AG10803 (cell line): ENCODE results near the gene RAP1A.

ENCODE experiments used
- DNase-seq: peaks from one replicate; pipeline ENCODE4 v3.0.0; 2010; ENCODE audit warnings: low read depth
- H3K4me3 ChIP-seq: 2 replicates; pipeline ENCODE4 v1.5.1; 2011; ENCODE audit warnings: mild to moderate bottlenecking, low read length, control low read depth
- TF ChIP-seq, protein P1 (sequence below): conservative IDR thresholded peaks from 2 replicates; pipeline ENCODE4 v1.5.1; 2011; ENCODE audit warnings: mild to moderate bottlenecking, low read length, control low read depth, inconsistent platforms

RAP1A gene

GRCh38 chr1:111597426-111597825 is 22.2 kb upstream of the RAP1A start:
- no peak overlapping the region for H3K4me3 ChIP-seq
- TF ChIP-seq, protein P1, sequence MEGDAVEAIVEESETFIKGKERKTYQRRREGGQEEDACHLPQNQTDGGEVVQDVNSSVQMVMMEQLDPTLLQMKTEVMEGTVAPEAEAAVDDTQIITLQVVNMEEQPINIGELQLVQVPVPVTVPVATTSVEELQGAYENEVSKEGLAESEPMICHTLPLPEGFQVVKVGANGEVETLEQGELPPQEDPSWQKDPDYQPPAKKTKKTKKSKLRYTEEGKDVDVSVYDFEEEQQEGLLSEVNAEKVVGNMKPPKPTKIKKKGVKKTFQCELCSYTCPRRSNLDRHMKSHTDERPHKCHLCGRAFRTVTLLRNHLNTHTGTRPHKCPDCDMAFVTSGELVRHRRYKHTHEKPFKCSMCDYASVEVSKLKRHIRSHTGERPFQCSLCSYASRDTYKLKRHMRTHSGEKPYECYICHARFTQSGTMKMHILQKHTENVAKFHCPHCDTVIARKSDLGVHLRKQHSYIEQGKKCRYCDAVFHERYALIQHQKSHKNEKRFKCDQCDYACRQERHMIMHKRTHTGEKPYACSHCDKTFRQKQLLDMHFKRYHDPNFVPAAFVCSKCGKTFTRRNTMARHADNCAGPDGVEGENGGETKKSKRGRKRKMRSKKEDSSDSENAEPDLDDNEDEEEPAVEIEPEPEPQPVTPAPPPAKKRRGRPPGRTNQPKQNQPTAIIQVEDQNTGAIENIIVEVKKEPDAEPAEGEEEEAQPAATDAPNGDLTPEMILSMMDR = no peak
- peak; percentile 77 for DNase-seq

- TF ChIP-seq, protein P1 = no peak
- DNase-seq = no peak
- no peak overlapping the region for H3K4me3 ChIP-seq
Observed at GRCh38 chr1:111598544-111598943, 21.0 kb upstream of the RAP1A start.

GRCh38 chr1:111599781-111600693 is 19.6 kb upstream of the RAP1A start:
- DNase-seq = peak; percentile 9
- H3K4me3 ChIP-seq = no peak overlapping the region
- TF ChIP-seq, protein P1 = no peak

DNA sequence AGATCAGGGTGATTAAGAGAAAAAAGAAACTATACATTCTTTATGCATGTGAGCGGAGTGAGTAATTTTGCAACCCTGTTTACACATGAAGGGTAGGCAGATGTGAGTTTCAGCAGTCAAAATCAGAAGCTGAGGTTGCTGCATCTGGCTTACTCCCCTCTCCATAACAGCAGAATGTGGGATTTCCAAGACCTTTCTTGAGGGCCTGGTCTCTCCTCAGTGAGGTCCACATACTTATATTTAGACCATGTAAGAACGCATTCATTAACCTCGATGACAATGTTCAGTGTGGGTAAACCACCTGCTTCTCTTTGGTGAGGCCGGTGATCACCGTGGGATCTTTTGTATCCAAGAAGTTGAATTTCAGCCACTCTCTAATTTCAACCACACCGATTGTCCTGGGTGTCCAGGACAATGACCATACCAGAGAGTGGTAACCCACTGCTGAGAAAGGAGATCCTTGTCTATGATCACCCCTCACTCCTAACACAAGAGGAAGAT is 18.7 kb upstream of the RAP1A start:
- no peak overlapping the region for H3K4me3 ChIP-seq
- TF ChIP-seq, protein P1 = no peak
- DNase-seq = no peak

DNA sequence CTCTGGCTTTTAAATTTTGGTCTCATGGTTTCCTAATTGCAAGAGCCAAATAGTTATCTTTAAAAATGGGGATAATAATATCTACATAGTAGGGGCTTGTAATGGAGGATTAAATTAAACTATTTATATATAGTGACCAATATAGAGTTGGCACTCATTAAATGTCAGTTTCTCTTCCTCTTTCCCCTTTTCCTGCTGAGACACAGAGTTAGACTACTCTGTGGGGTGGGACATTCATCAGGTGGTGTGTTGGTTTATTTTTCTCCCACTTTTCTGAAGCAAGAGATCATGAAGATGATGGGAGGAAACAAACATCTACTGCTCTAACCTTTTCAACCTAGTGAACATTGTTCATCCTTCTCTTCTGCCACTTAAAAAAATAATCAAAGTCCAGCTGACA is 17.3 kb upstream of the RAP1A start:
- H3K4me3 ChIP-seq = no peak overlapping the region
- DNase-seq = no peak
- TF ChIP-seq, protein P1 = no peak

GRCh38 chr1:111602974-111603373 is 16.6 kb upstream of the RAP1A start:
- H3K4me3 ChIP-seq = no peak overlapping the region
- TF ChIP-seq, protein P1 = no peak
- DNase-seq = no peak

DNA sequence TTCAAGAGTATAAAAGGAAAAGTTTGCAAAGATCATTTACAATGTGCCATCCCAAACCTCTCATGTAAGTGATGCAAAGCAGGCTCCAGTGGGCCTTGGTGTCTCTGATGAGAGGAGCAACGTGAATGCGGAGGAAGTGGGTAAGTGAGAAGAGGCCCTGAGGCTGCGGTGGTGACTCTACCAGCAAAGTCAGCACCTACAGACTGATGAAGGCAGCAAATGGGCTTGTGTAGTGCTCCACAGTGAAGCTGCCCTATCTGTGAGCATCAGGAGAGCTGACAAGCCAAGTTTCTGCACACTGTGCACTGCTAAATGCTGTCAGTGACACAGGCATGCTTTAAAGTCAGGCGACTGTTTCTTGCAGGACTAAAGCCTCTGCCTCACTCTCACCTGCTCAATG is 15.6 kb upstream of the RAP1A start:
- no peak for DNase-seq
- TF ChIP-seq, protein P1 = no peak
- no peak overlapping the region for H3K4me3 ChIP-seq
